Measurements from ENCODE around the gene RNF4. TPM values are rescaled to one million over a fixed set of nuclear protein-coding genes. Genes with fewer than 3 reads are reported as not detected.

Gene RNF4
- total RNA-seq, 1 donor from 2014 or later = 56.3 TPM

GRCh38 chr4:2486981-2487380 is 18.1 kb downstream of the RNF4 start:
- Mint-ChIP-seq H3K4me1 (ENCODE audit: low read depth) (peaks cover 39% of the 10 kb centered on the region), H3K27me3 (ENCODE audit: low read depth) (no peaks in the 10 kb centered on the region), H3K36me3 (ENCODE audit: low read depth) (peaks cover 11% of the 10 kb centered on the region), H3K4me3 (ENCODE audit: unreplicated experiment) (no peak overlapping the region), H3K27ac (ENCODE audit: unreplicated experiment) (no peak overlapping the region), H3K9me3 (ENCODE audit: low read depth) (no peaks in the 10 kb centered on the region)
- no peak for DNase-seq (ENCODE audit: low spot score)
- TF ChIP-seq CTCF (IDR thresholded peaks at IDR 0.05) = no peak

GRCh38 chr4:2487632-2488031 is 18.7 kb downstream of the RNF4 start:
- no peak for TF ChIP-seq CTCF (IDR thresholded peaks at IDR 0.05)
- H3K36me3 Mint-ChIP-seq (ENCODE audit: low read depth) = peaks cover 13% of the 10 kb centered on the region
- DNase-seq (ENCODE audit: low spot score) = no peak
- no peaks in the 10 kb centered on the region for H3K27me3 Mint-ChIP-seq (ENCODE audit: low read depth)
- H3K27ac Mint-ChIP-seq (ENCODE audit: unreplicated experiment) = no peak overlapping the region
- H3K4me3 Mint-ChIP-seq (ENCODE audit: unreplicated experiment) = no peak overlapping the region
- no peaks in the 10 kb centered on the region for H3K9me3 Mint-ChIP-seq (ENCODE audit: low read depth)
- peaks cover 32% of the 10 kb centered on the region for H3K4me1 Mint-ChIP-seq (ENCODE audit: low read depth)

- H3K9me3 Mint-ChIP-seq (ENCODE audit: low read depth) = no peaks in the 10 kb centered on the region
- peaks cover 22% of the 10 kb centered on the region for H3K36me3 Mint-ChIP-seq (ENCODE audit: low read depth)
- peaks cover 32% of the 10 kb centered on the region for H3K4me1 Mint-ChIP-seq (ENCODE audit: low read depth)
- H3K4me3 Mint-ChIP-seq (ENCODE audit: unreplicated experiment) = no peak overlapping the region
- H3K27ac Mint-ChIP-seq (ENCODE audit: unreplicated experiment) = peak overlapping the region; percentile 78
- TF ChIP-seq CTCF (IDR thresholded peaks at IDR 0.05) = no peak
- DNase-seq (ENCODE audit: low spot score) = no peak
- no peaks in the 10 kb centered on the region for H3K27me3 Mint-ChIP-seq (ENCODE audit: low read depth)
Measured at GRCh38 chr4:2489081-2489805, 20.3 kb downstream of the RNF4 start.

DNA sequence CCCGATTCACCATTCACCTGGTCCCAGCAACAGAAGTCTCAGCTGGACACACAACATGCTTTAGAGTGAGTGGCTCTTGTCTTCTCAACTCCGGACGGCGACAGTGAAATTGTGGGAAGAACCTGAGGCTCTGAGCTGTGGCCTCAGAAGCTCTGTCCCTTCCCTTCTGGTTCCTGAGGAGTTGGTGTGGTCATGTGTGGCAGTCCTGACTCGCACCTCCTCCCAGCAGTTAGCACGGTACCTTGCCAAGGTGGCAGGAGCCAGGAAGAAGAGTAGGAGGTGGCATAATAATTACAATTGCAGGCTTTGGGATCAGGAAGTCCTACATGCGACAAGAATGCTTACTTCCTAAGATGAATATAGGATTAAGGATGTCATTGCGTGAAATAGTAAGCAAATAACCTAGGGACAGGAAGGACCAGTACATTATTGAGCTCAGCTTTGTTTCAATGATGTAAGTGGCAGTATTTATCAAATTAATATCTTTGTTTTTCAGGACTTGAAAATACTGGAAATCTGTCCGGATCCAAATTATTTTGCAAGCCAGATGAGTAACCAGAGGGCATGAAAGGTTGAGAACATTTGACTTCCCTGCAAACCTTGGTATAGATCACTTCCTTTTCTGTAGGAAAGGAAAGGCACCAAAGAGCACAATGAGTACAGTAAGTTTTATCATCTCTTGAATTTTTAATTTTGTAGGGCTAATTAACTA is 21.1 kb downstream of the RNF4 start:
- no peak overlapping the region for H3K4me3 Mint-ChIP-seq (ENCODE audit: unreplicated experiment)
- H3K27me3 Mint-ChIP-seq (ENCODE audit: low read depth) = no peaks in the 10 kb centered on the region
- no peak for TF ChIP-seq CTCF (IDR thresholded peaks at IDR 0.05)
- no peak for DNase-seq (ENCODE audit: low spot score)
- H3K36me3 Mint-ChIP-seq (ENCODE audit: low read depth) = peaks cover 24% of the 10 kb centered on the region
- H3K9me3 Mint-ChIP-seq (ENCODE audit: low read depth) = no peaks in the 10 kb centered on the region
- H3K27ac Mint-ChIP-seq (ENCODE audit: unreplicated experiment) = peak overlapping the region; percentile 78
- H3K4me1 Mint-ChIP-seq (ENCODE audit: low read depth) = peaks cover 33% of the 10 kb centered on the region

- DNase-seq (ENCODE audit: low spot score) = no peak
- Mint-ChIP-seq H3K9me3 (ENCODE audit: low read depth) (no peaks in the 10 kb centered on the region), H3K4me3 (ENCODE audit: unreplicated experiment) (no peak overlapping the region), H3K36me3 (ENCODE audit: low read depth) (peaks cover 28% of the 10 kb centered on the region), H3K27ac (ENCODE audit: unreplicated experiment) (peak overlapping the region; percentile 5), H3K27me3 (ENCODE audit: low read depth) (no peaks in the 10 kb centered on the region), H3K4me1 (ENCODE audit: low read depth) (peaks cover 32% of the 10 kb centered on the region)
- TF ChIP-seq CTCF (IDR thresholded peaks at IDR 0.05) = no peak
Measured at GRCh38 chr4:2492970-2493369, 24.1 kb downstream of the RNF4 start.
